CD14-positive monocyte (primary cell): ENCODE measurements around the gene F7. TPM values are rescaled to one million over a fixed set of nuclear protein-coding genes. Genes with fewer than 3 reads are reported as not detected.

Experiments
- DNase-seq, 3 donors: peaks; one replicate each; pipeline ENCODE4 v3.0.0-alpha.2; 2011 to 2022
- H2AFZ ChIP-seq: 2 replicates; pipeline ENCODE4 v1.6.0; 2012; ENCODE audit warnings: mild to moderate bottlenecking, low read depth, low read length, inconsistent platforms; ENCODE audit not compliant: insufficient read depth, poor library complexity, severe bottlenecking
- H3K27ac ChIP-seq, 2 donors: 1 replicate in 1 of 2; 2 replicates in 1 of 2; pipeline ENCODE4 v1.5.1; 2012 to 2013; ENCODE audit warnings: low read length in 2 of 2, control low read depth in 1 of 2, inconsistent platforms in 1 of 2, low read depth in 1 of 2, mild to moderate bottlenecking in 1 of 2
- H3K27me3 ChIP-seq, 2 donors: one replicate each; pipeline versions ENCODE4 v1.6.0 to v1.6.1; 2011 to 2013; ENCODE audit warnings: low read length in 2 of 2; ENCODE audit not compliant: control insufficient read depth in 2 of 2, insufficient read depth in 2 of 2
- H3K36me3 ChIP-seq, 2 donors: replicated peaks in 1 of 2; 1 replicate in 1 of 2; 2 replicates in 1 of 2; pipeline versions ENCODE4 v1.5.1 to v1.6.1; 2012 to 2013; ENCODE audit warnings: low read length in 2 of 2, control low read depth in 1 of 2, inconsistent platforms in 1 of 2, mild to moderate bottlenecking in 1 of 2; ENCODE audit not compliant: insufficient read depth in 2 of 2, control insufficient read depth in 1 of 2
- H3K4me1 ChIP-seq, 2 donors: 1 replicate in 1 of 2; 2 replicates in 1 of 2; pipeline versions ENCODE4 v1.5.1 to v1.6.1; 2012 to 2013; ENCODE audit warnings: low read length in 2 of 2, control low read depth in 1 of 2, inconsistent platforms in 1 of 2, mild to moderate bottlenecking in 1 of 2, moderate library complexity in 1 of 2; ENCODE audit not compliant: insufficient read depth in 2 of 2, control insufficient read depth in 1 of 2
- H3K4me2 ChIP-seq: replicated peaks from 2 replicates; pipeline ENCODE3; 2012; ENCODE audit warnings: low read length, moderate library complexity, mild to moderate bottlenecking; ENCODE audit not compliant: poor library complexity, severe bottlenecking; ENCODE audit errors: extremely low read depth
- H3K4me3 ChIP-seq, 3 experiments: fragments of 200-600 bp in 1 of 3; sonication (generic) in 1 of 3; replicated peaks in 1 of 3; 1 replicate in 2 of 3; 2 replicates in 1 of 3; pipeline ENCODE4 v1.5.1; 2011 to 2013; ENCODE audit warnings: low read length in 3 of 3, mild to moderate bottlenecking in 3 of 3, control low read depth in 2 of 3, low read depth in 2 of 3, inconsistent platforms in 1 of 3, moderate library complexity in 1 of 3
- H3K79me2 ChIP-seq: 2 replicates; pipeline ENCODE4 v1.6.0; 2012; ENCODE audit warnings: mild to moderate bottlenecking, control low read depth, inconsistent platforms, low read length, moderate library complexity; ENCODE audit not compliant: insufficient read depth
- H3K9ac ChIP-seq: 2 replicates; pipeline ENCODE4 v1.6.0; 2017; ENCODE audit warnings: low read length, mild to moderate bottlenecking; ENCODE audit not compliant: insufficient read depth, poor library complexity, severe bottlenecking
- H3K9me3 ChIP-seq, 2 donors: replicated peaks in 1 of 2; 1 replicate in 1 of 2; 2 replicates in 1 of 2; pipeline versions ENCODE4 v1.5.1 to v1.6.1; 2012 to 2013; ENCODE audit warnings: low read length in 2 of 2, control low read depth in 1 of 2; ENCODE audit not compliant: control insufficient read depth in 1 of 2, insufficient read depth in 1 of 2
- H4K20me1 ChIP-seq: 2 replicates; pipeline ENCODE4 v1.6.0; 2012; ENCODE audit warnings: mild to moderate bottlenecking, low read length, control low read depth, moderate library complexity; ENCODE audit not compliant: insufficient read depth
- H3K27ac Mint-ChIP-seq, 7 donors: one replicate each; pipeline ENCODE4 v1.8.0; 2020; ENCODE audit warnings: mild to moderate bottlenecking in 7 of 7, mixed read lengths in 7 of 7, moderate library complexity in 6 of 7, inconsistent platforms in 2 of 7
- H3K27me3 Mint-ChIP-seq, 3 donors: one replicate each; pipeline ENCODE4 v1.8.0; 2021 to 2022; ENCODE audit warnings: low read depth in 3 of 3, mild to moderate bottlenecking in 3 of 3, mixed read lengths in 3 of 3, moderate library complexity in 3 of 3, inconsistent platforms in 1 of 3
- H3K36me3 Mint-ChIP-seq, 2 donors: one replicate each; pipeline ENCODE4 v1.8.0; 2020; ENCODE audit warnings: mixed read lengths in 2 of 2, inconsistent platforms in 1 of 2, mild to moderate bottlenecking in 1 of 2
- H3K4me1 Mint-ChIP-seq: one replicate; pipeline ENCODE4 v1.8.0; 2020; ENCODE audit warnings: mild to moderate bottlenecking, mixed read lengths
- H3K4me3 Mint-ChIP-seq, 2 donors: one replicate each; pipeline ENCODE4 v1.8.0; 2020; ENCODE audit warnings: mild to moderate bottlenecking in 2 of 2, mixed read lengths in 2 of 2, moderate library complexity in 1 of 2
- H3K9me3 Mint-ChIP-seq, 7 donors: one replicate each; pipeline ENCODE4 v1.8.0; 2020 to 2022; ENCODE audit warnings: mixed read lengths in 7 of 7, mild to moderate bottlenecking in 6 of 7, moderate library complexity in 6 of 7, inconsistent platforms in 2 of 7
- WGBS: methylation state at CpG from one replicate; pipeline ENCODE4 v1.1.5; 2013; ENCODE audit warnings: missing lambda C conversion rate; ENCODE audit not compliant: insufficient coverage; 5-methylcytosine and 5-hydroxymethylcytosine counted together
- intact Hi-C, 2 donors: fragments of 100-400 bp; cut with micrococcal nuclease; formaldehyde crosslinking; loops; one replicate each; pipeline versions ENCODE4 v1.15.0 to v1.15.1; 2023
- polyA plus RNA-seq, 3 donors: library from polyadenylated mRNA; depleted of rRNA in 1 of 3; unstranded in 2 of 3; stranded (reverse) in 1 of 3; fragments of 300-500 nt in 2 of 3; fragments of >200 nt in 1 of 3; fragmentation: Illumina TruSeq in 2 of 3; gene quantifications; 1 replicate in 2 of 3; 2 replicates in 1 of 3; pipeline ENCODE4 v1.2.3, GENCODE V29; 2012 to 2021
- TF ChIP-seq, protein P1 (sequence below): fragments of 200-600 bp; IDR thresholded peaks from one replicate; pipeline ENCODE4 v1.8.0; 2022; ENCODE audit warnings: antibody characterized with exemption, mild to moderate bottlenecking

Gene F7
- polyA plus RNA-seq, 3 donors = not detected

DNA sequence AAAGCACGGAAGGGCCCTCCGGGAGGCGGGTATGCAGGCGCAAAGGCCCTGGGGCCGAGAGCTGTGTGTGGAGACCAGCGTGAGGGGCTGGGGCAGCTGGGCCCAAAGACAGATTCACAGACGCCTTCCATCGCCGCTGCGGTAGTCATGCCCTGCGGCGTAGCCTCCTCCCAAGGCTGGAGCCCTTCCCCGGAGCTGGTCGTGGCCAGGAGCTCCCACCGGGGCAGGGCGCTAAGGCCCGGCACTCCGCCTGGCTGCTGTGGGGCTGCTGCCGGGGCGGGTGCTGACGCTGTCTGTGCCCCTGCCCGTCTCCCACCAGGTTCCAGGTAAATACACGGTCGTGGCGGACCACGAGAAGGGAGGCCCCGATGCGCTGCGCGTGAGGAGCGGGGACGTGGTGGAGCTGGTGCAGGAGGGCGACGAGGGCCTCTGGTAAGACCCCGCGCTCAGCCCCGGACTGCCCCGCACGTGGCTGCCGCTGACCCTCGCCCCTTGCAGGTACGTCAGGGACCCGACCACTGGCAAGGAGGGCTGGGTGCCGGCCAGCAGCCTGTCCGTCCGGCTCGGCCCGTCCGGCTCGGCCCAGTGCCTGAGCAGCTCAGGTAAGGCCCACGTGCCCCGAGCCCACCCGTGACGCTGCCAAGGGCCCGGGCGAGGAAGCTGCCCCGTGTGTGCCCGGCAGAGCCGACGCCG, 9.4 kb upstream of the F7 start:
- Histone ChIP-seq H3K9ac (no peak overlapping the region), H3K79me2 (no peaks in the 10 kb centered on the region)
- 96% methylated on average over 60 of the region's 61 CpGs for WGBS

DNA sequence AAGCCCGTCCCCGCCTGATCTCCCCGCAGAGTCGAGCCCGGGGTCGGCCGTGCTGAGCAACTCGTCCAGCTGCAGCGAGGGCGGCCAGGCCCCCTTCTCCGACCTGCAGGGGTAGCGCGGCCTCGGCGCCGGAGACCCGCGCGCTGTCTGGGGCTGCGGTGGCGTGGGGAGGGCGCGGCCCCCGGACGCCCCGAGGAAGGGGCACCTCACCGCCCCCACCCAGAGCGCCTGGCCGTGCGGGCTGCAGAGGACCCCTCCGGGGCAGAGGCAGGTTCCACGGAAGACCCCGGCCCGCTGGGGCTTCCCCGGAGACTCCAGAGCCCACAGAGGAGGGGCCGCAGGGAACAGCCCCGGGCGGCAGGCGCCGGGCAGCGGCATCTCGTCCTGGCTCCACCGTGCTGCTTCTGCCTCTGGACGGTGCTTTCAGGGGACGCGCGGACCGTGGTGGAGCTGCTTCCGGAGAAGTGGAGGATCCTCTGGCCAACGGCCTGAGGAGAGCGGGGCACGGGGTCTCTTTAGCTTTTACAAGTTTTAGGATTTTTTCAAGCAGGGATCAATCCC, 8.8 kb upstream of the F7 start:
- no peak overlapping the region for H3K9ac ChIP-seq
- no peak overlapping the region for H3K27ac ChIP-seq
- Mint-ChIP-seq H3K27me3 (peaks cover 0 to 2% (median 2%) of the 10 kb centered on the region in 3 donors), H3K36me3 (no peaks in the 10 kb centered on the region), H3K9me3 (no peaks in the 10 kb centered on the region), H3K27ac (no peak overlapping the region), H3K4me1 (no peaks in the 10 kb centered on the region), H3K4me3 (no peak overlapping the region)
- no peak overlapping the region for H2AFZ ChIP-seq
- no peak overlapping the region for H3K4me2 ChIP-seq
- no peaks in the 10 kb centered on the region for H4K20me1 ChIP-seq
- no peaks in the 10 kb centered on the region for H3K79me2 ChIP-seq
- DNase-seq = no peak
- H3K36me3 ChIP-seq = no peaks in the 10 kb centered on the region
- H3K9me3 ChIP-seq = no peaks in the 10 kb centered on the region
- TF ChIP-seq, protein P1, sequence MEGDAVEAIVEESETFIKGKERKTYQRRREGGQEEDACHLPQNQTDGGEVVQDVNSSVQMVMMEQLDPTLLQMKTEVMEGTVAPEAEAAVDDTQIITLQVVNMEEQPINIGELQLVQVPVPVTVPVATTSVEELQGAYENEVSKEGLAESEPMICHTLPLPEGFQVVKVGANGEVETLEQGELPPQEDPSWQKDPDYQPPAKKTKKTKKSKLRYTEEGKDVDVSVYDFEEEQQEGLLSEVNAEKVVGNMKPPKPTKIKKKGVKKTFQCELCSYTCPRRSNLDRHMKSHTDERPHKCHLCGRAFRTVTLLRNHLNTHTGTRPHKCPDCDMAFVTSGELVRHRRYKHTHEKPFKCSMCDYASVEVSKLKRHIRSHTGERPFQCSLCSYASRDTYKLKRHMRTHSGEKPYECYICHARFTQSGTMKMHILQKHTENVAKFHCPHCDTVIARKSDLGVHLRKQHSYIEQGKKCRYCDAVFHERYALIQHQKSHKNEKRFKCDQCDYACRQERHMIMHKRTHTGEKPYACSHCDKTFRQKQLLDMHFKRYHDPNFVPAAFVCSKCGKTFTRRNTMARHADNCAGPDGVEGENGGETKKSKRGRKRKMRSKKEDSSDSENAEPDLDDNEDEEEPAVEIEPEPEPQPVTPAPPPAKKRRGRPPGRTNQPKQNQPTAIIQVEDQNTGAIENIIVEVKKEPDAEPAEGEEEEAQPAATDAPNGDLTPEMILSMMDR = no peak
- H3K4me3 ChIP-seq = no peak overlapping the region
- H3K4me1 ChIP-seq = no peaks in the 10 kb centered on the region
- no peaks in the 10 kb centered on the region for H3K27me3 ChIP-seq
- intact Hi-C loops = no loop called here
- WGBS = 97% methylated on average over 52 of the region's 52 CpGs

More for the DNA sequence above, 9.4 kb upstream of the F7 start:
- H3K4me1 ChIP-seq = no peaks in the 10 kb centered on the region
- H4K20me1 ChIP-seq = no peaks in the 10 kb centered on the region
- intact Hi-C loops = no loop called here
- no peaks in the 10 kb centered on the region for H3K9me3 Mint-ChIP-seq
- no peaks in the 10 kb centered on the region for H3K9me3 ChIP-seq
- no peak overlapping the region for H3K4me3 Mint-ChIP-seq
- no peak overlapping the region for H3K4me3 ChIP-seq
- TF ChIP-seq, protein P1 = no peak
- H2AFZ ChIP-seq = no peak overlapping the region
- H3K4me2 ChIP-seq = no peak overlapping the region
- no peaks in the 10 kb centered on the region for H3K4me1 Mint-ChIP-seq
- no peak overlapping the region for H3K27ac Mint-ChIP-seq
- DNase-seq = no peak
- no peaks in the 10 kb centered on the region for H3K36me3 ChIP-seq
- H3K27me3 ChIP-seq = no peaks in the 10 kb centered on the region
- H3K27ac ChIP-seq = no peak overlapping the region
- H3K27me3 Mint-ChIP-seq = peaks cover 0 to 2% (median 2%) of the 10 kb centered on the region in 3 donors
- H3K36me3 Mint-ChIP-seq = no peaks in the 10 kb centered on the region
